D721Med (cell line): Measurements from ENCODE around the gene ITGA2B.
"Not testable (repeated sequence)": the region's sequence is repeated elsewhere in the genome, so short reads cannot be mapped to it uniquely, and the experiment has no call there.

Experiments
- DNase-seq: peaks from one replicate; pipeline ENCODE4 v3.0.0; 2011; ENCODE audit warnings: low spot score; ENCODE audit not compliant: insufficient read length
- FAIRE-seq: peaks from 2 replicates; lab custom pipeline; 2011; peaks lifted over from hg19 to GRCh38; lab: Jason Lieb, UNC
- TF ChIP-seq, protein P1 (sequence below): IDR thresholded peaks from 2 replicates; pipeline ENCODE4 v1.5.1; 2012; ENCODE audit warnings: mild to moderate bottlenecking, control low read depth; ENCODE audit not compliant: insufficient read depth; ENCODE audit errors: missing control alignments

Gene ITGA2B

GRCh38 chr17:44367231-44367979 is 22.0 kb downstream of the ITGA2B start:
- DNase-seq (no peak), FAIRE-seq (no peak)
- TF ChIP-seq, protein P1, sequence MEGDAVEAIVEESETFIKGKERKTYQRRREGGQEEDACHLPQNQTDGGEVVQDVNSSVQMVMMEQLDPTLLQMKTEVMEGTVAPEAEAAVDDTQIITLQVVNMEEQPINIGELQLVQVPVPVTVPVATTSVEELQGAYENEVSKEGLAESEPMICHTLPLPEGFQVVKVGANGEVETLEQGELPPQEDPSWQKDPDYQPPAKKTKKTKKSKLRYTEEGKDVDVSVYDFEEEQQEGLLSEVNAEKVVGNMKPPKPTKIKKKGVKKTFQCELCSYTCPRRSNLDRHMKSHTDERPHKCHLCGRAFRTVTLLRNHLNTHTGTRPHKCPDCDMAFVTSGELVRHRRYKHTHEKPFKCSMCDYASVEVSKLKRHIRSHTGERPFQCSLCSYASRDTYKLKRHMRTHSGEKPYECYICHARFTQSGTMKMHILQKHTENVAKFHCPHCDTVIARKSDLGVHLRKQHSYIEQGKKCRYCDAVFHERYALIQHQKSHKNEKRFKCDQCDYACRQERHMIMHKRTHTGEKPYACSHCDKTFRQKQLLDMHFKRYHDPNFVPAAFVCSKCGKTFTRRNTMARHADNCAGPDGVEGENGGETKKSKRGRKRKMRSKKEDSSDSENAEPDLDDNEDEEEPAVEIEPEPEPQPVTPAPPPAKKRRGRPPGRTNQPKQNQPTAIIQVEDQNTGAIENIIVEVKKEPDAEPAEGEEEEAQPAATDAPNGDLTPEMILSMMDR: no peak

- not testable (repeated sequence) for DNase-seq, FAIRE-seq
Observed at GRCh38 chr17:44365051-44365450, 24.4 kb downstream of the ITGA2B start.

DNA sequence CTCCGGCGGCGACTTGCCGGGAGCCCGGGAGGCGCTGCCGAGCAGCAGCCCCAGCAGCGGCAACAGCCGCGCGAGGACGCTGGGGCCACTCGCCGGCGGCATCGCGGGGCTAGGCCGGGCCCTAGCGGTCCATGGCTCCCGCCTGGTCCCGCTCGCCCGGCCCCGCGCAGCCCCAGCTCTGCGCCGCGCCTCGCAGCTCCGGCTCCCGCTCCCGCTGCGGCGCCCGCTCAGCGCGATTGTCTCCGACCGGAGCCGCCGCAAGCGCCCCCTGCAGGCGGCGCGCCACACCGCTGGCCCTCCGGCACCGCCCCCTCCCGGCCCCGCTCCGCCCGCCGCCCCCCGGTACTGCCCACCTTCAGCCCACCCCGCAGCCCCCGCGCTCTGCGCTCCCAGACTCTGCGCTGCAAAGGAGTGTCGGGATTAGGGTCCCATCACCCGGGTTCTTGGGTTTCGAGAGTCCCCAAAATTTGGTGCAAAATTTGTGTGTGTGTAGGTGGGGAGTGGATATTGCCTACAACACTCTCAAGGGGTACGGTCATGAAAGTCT is 25.8 kb downstream of the ITGA2B start, which contains the start of gene FAM171A2:
Gene FAM171A2 (minus strand): TSS at position 241 of the 547 bp plus-strand sequence. CDS start 139 bp downstream, at position 102.
- FAIRE-seq (no peak), DNase-seq (peak; percentile 81)
- TF ChIP-seq, protein P1: peak; percentile 62

- DNase-seq: no peak
- TF ChIP-seq, protein P1: no peak
- no peak for FAIRE-seq
Observed at GRCh38 chr17:44362949-44363612, 26.4 kb downstream of the ITGA2B start.

DNA sequence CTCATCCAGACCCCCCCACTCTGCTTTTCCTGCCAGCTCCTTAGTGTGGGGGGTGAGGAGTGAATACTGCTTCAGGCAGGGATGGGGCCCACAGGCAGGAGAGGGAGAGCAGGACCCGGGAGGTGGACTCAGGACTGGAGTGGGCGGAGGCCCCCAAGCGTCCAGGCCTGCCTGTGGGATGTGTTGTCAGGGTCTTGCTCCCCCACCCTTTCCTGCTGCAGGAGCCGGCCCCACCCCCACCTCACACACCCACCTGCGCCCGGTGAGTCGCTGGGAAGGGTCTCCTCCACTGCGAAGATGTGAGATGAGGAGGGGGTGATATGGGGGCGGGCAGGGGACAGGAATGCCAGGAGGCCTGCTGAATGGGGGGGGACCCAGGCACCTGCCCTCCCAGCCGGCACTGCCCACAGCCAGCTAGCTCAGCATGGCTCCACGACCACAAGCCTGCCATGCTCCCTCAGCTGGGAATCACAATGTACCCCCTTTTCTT is 26.9 kb downstream of the ITGA2B start:
- FAIRE-seq (no peak), DNase-seq (no peak)
- TF ChIP-seq, protein P1: no peak

GRCh38 chr17:44361292-44362260 is 27.9 kb downstream of the ITGA2B start:
- DNase-seq (no peak), FAIRE-seq (no peak)
- TF ChIP-seq, protein P1: no peak
